Measurements from ENCODE around the gene RYR2. TPM values are rescaled to one million over a fixed set of nuclear protein-coding genes. Genes with fewer than 3 reads are reported as not detected.

RYR2 gene
- total and polyA plus RNA-seq, 4 donors: 9.2 to 31.2 (median 17.3) TPM

- DNase-seq (ENCODE audit: low read depth in 4 of 6, low spot score in 6 of 6): no peak
- WGBS (ENCODE audit: insufficient coverage): no CpG with 5 or more reads among the region's 2 CpGs
- Histone ChIP-seq H3K9me3 (ENCODE audit: control insufficient read depth, insufficient read depth, low read length) (no peaks in the 10 kb centered on the region), H3K36me3 (ENCODE audit: control insufficient read depth, insufficient read depth, low read length) (no peaks in the 10 kb centered on the region), H3K4me3 (ENCODE audit: low read depth, low read length) (no peak overlapping the region), H3K27me3 (ENCODE audit: control insufficient read depth, insufficient read depth, low read length) (no peaks in the 10 kb centered on the region), H3K27ac (ENCODE audit: low read depth, low read length) (no peak overlapping the region), H3K4me1 (ENCODE audit: control insufficient read depth, insufficient read depth, low read length) (no peaks in the 10 kb centered on the region)
Measured at GRCh38 chr1:237440346-237440745, 398.4 kb downstream of the RYR2 start.

DNA sequence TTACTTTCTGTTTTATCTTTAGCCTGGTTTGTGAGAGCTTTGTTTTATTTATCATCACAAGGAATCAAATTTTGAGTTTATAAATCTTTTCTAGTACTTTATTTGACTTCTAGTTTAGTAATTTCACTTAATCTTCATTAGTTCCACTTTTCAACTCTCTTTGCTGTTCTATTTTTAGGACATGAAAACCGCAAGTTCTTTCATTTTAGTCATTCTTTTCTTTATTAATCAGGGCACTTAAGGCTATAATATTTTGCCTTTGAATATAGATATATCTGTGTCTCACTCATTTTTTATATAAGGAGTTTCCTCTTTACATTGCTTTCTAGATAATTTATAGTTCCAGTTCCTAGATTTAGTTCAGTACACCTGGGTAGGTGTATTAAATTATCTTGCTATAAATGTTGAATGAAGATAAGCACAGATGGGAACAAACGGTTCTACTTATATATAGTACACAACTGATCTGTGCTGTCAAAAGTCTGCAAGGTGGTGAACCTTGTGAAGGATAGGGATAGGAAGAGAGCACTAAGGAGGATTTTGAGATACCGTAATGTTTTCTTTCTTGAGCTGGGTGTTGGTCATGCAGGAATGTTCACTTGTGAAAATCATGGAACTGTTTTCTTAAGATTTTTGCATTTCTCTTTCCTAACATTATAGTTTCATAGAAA is 402.3 kb downstream of the RYR2 start:
- Histone ChIP-seq H3K36me3 (ENCODE audit: control insufficient read depth, insufficient read depth, low read length) (no peaks in the 10 kb centered on the region), H3K9me3 (ENCODE audit: control insufficient read depth, insufficient read depth, low read length) (no peaks in the 10 kb centered on the region), H3K27me3 (ENCODE audit: control insufficient read depth, insufficient read depth, low read length) (no peaks in the 10 kb centered on the region), H3K27ac (ENCODE audit: low read depth, low read length) (no peak overlapping the region), H3K4me1 (ENCODE audit: control insufficient read depth, insufficient read depth, low read length) (no peaks in the 10 kb centered on the region), H3K4me3 (ENCODE audit: low read depth, low read length) (no peak overlapping the region)
- DNase-seq (ENCODE audit: low read depth in 4 of 6, low spot score in 6 of 6): no peak
- WGBS (ENCODE audit: insufficient coverage): no CpG with 5 or more reads among the region's 3 CpGs

- H3K27me3 ChIP-seq (ENCODE audit: control insufficient read depth, insufficient read depth, low read length): no peaks in the 10 kb centered on the region
Measured at GRCh38 chr1:237448042-237448441, 406.1 kb downstream of the RYR2 start.

GRCh38 chr1:237457573-237457972 is 415.6 kb downstream of the RYR2 start:
- Histone ChIP-seq H3K9me3 (ENCODE audit: control insufficient read depth, insufficient read depth, low read length) (no peaks in the 10 kb centered on the region), H3K4me1 (ENCODE audit: control insufficient read depth, insufficient read depth, low read length) (no peaks in the 10 kb centered on the region), H3K4me3 (ENCODE audit: low read depth, low read length) (no peak overlapping the region), H3K27ac (ENCODE audit: low read depth, low read length) (no peak overlapping the region), H3K27me3 (ENCODE audit: control insufficient read depth, insufficient read depth, low read length) (no peaks in the 10 kb centered on the region), H3K36me3 (ENCODE audit: control insufficient read depth, insufficient read depth, low read length) (no peaks in the 10 kb centered on the region)
- 88% methylated on average over 3 of the region's 3 CpGs for WGBS (ENCODE audit: insufficient coverage)
- DNase-seq (ENCODE audit: low read depth in 4 of 6, low spot score in 6 of 6): no peak

More at GRCh38 chr1:237448042-237448441, 406.1 kb downstream of the RYR2 start:
- H3K4me3 ChIP-seq (ENCODE audit: low read depth, low read length): no peak overlapping the region
- no peaks in the 10 kb centered on the region for H3K36me3 ChIP-seq (ENCODE audit: control insufficient read depth, insufficient read depth, low read length)
- 92% methylated on average over 5 of the region's 7 CpGs for WGBS (ENCODE audit: insufficient coverage)
- no peak overlapping the region for H3K27ac ChIP-seq (ENCODE audit: low read depth, low read length)
- no peaks in the 10 kb centered on the region for H3K9me3 ChIP-seq (ENCODE audit: control insufficient read depth, insufficient read depth, low read length)
- DNase-seq (ENCODE audit: low read depth in 4 of 6, low spot score in 6 of 6): no peak
- H3K4me1 ChIP-seq (ENCODE audit: control insufficient read depth, insufficient read depth, low read length): no peaks in the 10 kb centered on the region

- H3K4me3 ChIP-seq (ENCODE audit: low read depth, low read length): no peak overlapping the region
- no peaks in the 10 kb centered on the region for H3K9me3 ChIP-seq (ENCODE audit: control insufficient read depth, insufficient read depth, low read length)
- H3K27ac ChIP-seq (ENCODE audit: low read depth, low read length): no peak overlapping the region
- H3K27me3 ChIP-seq (ENCODE audit: control insufficient read depth, insufficient read depth, low read length): no peaks in the 10 kb centered on the region
- no peak for DNase-seq (ENCODE audit: low read depth in 4 of 6, low spot score in 6 of 6)
- no CpG with 5 or more reads among the region's 3 CpGs for WGBS (ENCODE audit: insufficient coverage)
- no peaks in the 10 kb centered on the region for H3K36me3 ChIP-seq (ENCODE audit: control insufficient read depth, insufficient read depth, low read length)
- H3K4me1 ChIP-seq (ENCODE audit: control insufficient read depth, insufficient read depth, low read length): no peaks in the 10 kb centered on the region
Measured at GRCh38 chr1:237467320-237467719, 425.3 kb downstream of the RYR2 start.

DNA sequence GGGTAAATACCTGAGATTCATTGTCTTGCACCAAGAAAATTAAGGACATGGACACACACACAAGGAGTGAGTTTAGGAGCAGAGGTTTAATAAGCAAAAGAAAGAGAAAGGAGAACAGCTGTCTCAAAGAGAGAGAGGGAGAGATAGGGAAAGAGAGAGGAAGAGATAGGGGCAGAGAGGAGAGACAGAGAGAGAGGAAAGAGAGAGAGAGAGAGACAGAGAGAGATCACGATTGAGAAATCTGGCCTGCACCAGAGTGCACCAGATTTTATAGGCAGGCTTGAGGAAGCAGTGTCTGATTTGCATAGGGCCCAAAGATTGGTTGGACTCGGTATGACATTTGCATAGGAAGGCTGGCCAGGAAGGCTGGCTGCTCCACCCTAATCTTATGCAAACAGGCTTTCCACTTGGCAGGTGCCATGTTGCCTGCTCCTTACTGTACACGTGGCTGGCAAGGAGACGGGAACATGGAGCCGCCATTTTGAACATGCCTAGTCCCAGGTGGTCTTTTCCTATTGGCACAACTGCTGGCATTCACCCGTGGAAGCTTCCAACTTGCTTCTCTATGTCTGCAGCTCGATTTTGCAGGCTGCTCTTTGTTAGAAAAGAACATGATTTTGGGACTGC is 428.8 kb downstream of the RYR2 start:
- Histone ChIP-seq H3K36me3 (ENCODE audit: control insufficient read depth, insufficient read depth, low read length) (no peaks in the 10 kb centered on the region), H3K4me3 (ENCODE audit: low read depth, low read length) (no peak overlapping the region), H3K27me3 (ENCODE audit: control insufficient read depth, insufficient read depth, low read length) (no peaks in the 10 kb centered on the region), H3K4me1 (ENCODE audit: control insufficient read depth, insufficient read depth, low read length) (no peaks in the 10 kb centered on the region), H3K27ac (ENCODE audit: low read depth, low read length) (no peak overlapping the region), H3K9me3 (ENCODE audit: control insufficient read depth, insufficient read depth, low read length) (no peaks in the 10 kb centered on the region)
- WGBS (ENCODE audit: insufficient coverage): 69% methylated on average over 5 of the region's 7 CpGs
- DNase-seq (ENCODE audit: low read depth in 4 of 6, low spot score in 6 of 6): peak in 1 of 6 donors; percentile 69

GRCh38 chr1:237471377-237471776 is 429.4 kb downstream of the RYR2 start:
- Histone ChIP-seq H3K4me1 (ENCODE audit: control insufficient read depth, insufficient read depth, low read length) (no peaks in the 10 kb centered on the region), H3K4me3 (ENCODE audit: low read depth, low read length) (no peak overlapping the region), H3K27me3 (ENCODE audit: control insufficient read depth, insufficient read depth, low read length) (no peaks in the 10 kb centered on the region), H3K9me3 (ENCODE audit: control insufficient read depth, insufficient read depth, low read length) (no peaks in the 10 kb centered on the region), H3K36me3 (ENCODE audit: control insufficient read depth, insufficient read depth, low read length) (no peaks in the 10 kb centered on the region), H3K27ac (ENCODE audit: low read depth, low read length) (no peak overlapping the region)
- DNase-seq (ENCODE audit: low read depth in 4 of 6, low spot score in 6 of 6): no peak
- 7% methylated on average over 1 of the region's 1 CpG for WGBS (ENCODE audit: insufficient coverage)

GRCh38 chr1:237471956-237472355 is 430.0 kb downstream of the RYR2 start:
- WGBS (ENCODE audit: insufficient coverage): no CpG with 5 or more reads among the region's 2 CpGs
- H3K4me3 ChIP-seq (ENCODE audit: low read depth, low read length): no peak overlapping the region
- no peaks in the 10 kb centered on the region for H3K36me3 ChIP-seq (ENCODE audit: control insufficient read depth, insufficient read depth, low read length)
- no peaks in the 10 kb centered on the region for H3K4me1 ChIP-seq (ENCODE audit: control insufficient read depth, insufficient read depth, low read length)
- no peaks in the 10 kb centered on the region for H3K9me3 ChIP-seq (ENCODE audit: control insufficient read depth, insufficient read depth, low read length)
- no peak overlapping the region for H3K27ac ChIP-seq (ENCODE audit: low read depth, low read length)
- no peaks in the 10 kb centered on the region for H3K27me3 ChIP-seq (ENCODE audit: control insufficient read depth, insufficient read depth, low read length)
- DNase-seq (ENCODE audit: low read depth in 4 of 6, low spot score in 6 of 6): no peak

DNA sequence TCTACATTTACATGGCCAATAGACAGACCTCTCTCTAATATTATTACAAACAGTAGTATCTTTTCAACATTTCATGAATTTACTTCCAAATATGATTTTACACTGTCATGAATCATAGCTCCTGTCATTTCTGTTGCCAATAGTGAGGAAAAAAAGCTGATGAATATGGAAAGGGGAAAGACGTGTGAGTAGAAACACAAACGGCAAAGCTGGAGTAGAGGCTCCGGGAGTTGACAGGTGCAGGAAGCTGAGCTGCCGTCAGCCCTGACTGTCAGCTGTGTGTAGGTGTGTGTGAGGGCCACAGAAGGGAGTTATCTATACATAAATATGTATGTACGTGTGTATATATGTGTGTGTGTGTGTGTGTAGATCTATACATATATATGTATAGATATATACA is 431.9 kb downstream of the RYR2 start:
- DNase-seq (ENCODE audit: low read depth in 4 of 6, low spot score in 6 of 6): peak in 1 of 6 donors; percentile 37
- no peak overlapping the region for H3K27ac ChIP-seq (ENCODE audit: low read depth, low read length)
- H3K36me3 ChIP-seq (ENCODE audit: control insufficient read depth, insufficient read depth, low read length): no peaks in the 10 kb centered on the region
- H3K4me1 ChIP-seq (ENCODE audit: control insufficient read depth, insufficient read depth, low read length): no peaks in the 10 kb centered on the region
- 60% methylated on average over 1 of the region's 5 CpGs for WGBS (ENCODE audit: insufficient coverage)
- no peak overlapping the region for H3K4me3 ChIP-seq (ENCODE audit: low read depth, low read length)
- no peaks in the 10 kb centered on the region for H3K9me3 ChIP-seq (ENCODE audit: control insufficient read depth, insufficient read depth, low read length)
- H3K27me3 ChIP-seq (ENCODE audit: control insufficient read depth, insufficient read depth, low read length): no peaks in the 10 kb centered on the region

DNA sequence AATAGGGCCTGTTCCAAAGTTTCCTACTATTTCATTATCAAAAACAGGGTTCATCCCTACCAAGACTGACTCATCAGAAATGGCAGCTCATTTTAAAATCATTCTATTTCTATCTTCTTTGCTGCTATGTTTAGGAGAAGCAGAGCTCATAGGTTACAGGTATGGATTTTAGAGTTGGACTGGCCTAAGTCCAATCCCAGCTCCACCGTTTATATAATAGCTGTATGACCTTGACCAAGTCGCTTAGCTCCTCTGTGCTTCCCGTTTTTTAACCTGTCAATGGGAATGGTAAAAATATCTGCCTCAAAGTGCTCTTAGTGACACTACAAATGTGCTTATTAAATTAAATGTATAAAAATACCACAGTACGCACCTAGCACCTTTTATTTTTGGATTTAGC is 436.1 kb downstream of the RYR2 start:
- H3K36me3 ChIP-seq (ENCODE audit: control insufficient read depth, insufficient read depth, low read length): no peaks in the 10 kb centered on the region
- H3K27me3 ChIP-seq (ENCODE audit: control insufficient read depth, insufficient read depth, low read length): no peaks in the 10 kb centered on the region
- no peaks in the 10 kb centered on the region for H3K9me3 ChIP-seq (ENCODE audit: control insufficient read depth, insufficient read depth, low read length)
- H3K4me1 ChIP-seq (ENCODE audit: control insufficient read depth, insufficient read depth, low read length): no peaks in the 10 kb centered on the region
- no peak overlapping the region for H3K4me3 ChIP-seq (ENCODE audit: low read depth, low read length)
- DNase-seq (ENCODE audit: low read depth in 4 of 6, low spot score in 6 of 6): no peak
- WGBS (ENCODE audit: insufficient coverage): no CpG with 5 or more reads among the region's 4 CpGs
- no peak overlapping the region for H3K27ac ChIP-seq (ENCODE audit: low read depth, low read length)
